Ascending aorta (tissue), 2 donors: ENCODE results near the gene CSRNP2. TPM values are rescaled to one million over a fixed set of nuclear protein-coding genes. Genes with fewer than 3 reads are reported as not detected.

Experiments used
- DNase-seq, 2 donors: peaks; one replicate each; pipeline ENCODE4 v3.0.0-alpha.2; 2019; ENCODE audit warnings: low spot score in 2 of 2
- H3K27ac ChIP-seq, 2 donors: fragments of 200-600 bp; sonication (generic); one replicate each; pipeline ENCODE4 v1.5.1; 2016 to 2017; ENCODE audit warnings: mild to moderate bottlenecking in 1 of 2
- H3K27me3 ChIP-seq: fragments of 200-600 bp; sonication (generic); one replicate; pipeline ENCODE4 v1.5.1; 2017
- H3K36me3 ChIP-seq, 2 donors: fragments of 200-600 bp; sonication (generic); one replicate each; pipeline ENCODE4 v1.5.1; 2016
- H3K4me1 ChIP-seq, 2 donors: fragments of 200-600 bp; sonication (generic); one replicate each; pipeline ENCODE4 v1.5.1; 2016 to 2017; ENCODE audit warnings: mild to moderate bottlenecking in 1 of 2
- H3K4me3 ChIP-seq, 2 donors: fragments of 200-600 bp; sonication (generic); one replicate each; pipeline ENCODE4 v1.5.1; 2016 to 2017; ENCODE audit warnings: mild to moderate bottlenecking in 1 of 2
- H3K9me3 ChIP-seq, 2 donors: fragments of 200-600 bp; sonication (generic); one replicate each; pipeline ENCODE4 v1.5.1; 2016
- intact Hi-C: fragments of 100-400 bp; cut with DNase I; formaldehyde crosslinking; loops from one replicate; pipeline ENCODE4 v1.15.1; 2023
- total RNA-seq: library from RNA; depleted of rRNA; stranded (reverse); fragments of >200 nt; gene quantifications from one replicate; pipeline ENCODE4 v1.1.0, GENCODE V29; 2016
- TF ChIP-seq, protein P1 (sequence below), 3 experiments: fragments of 200-600 bp in 2 of 3; fragments of 450-650 bp in 1 of 3; sonication (generic) in 2 of 3; IDR thresholded peaks; one replicate each; pipeline ENCODE4 v1.5.1; 2016 to 2019; ENCODE audit warnings: antibody characterized with exemption in 3 of 3, mild to moderate bottlenecking in 1 of 3, moderate library complexity in 1 of 3

CSRNP2 gene
- total RNA-seq, 1 donor from 2014 or later, result 13.6 TPM

- intact Hi-C loops, result loop anchor here (2.0 to 10.0 kb wide), 4 partner anchors 145 to 1405 kb away; partner anchors contain the start of genes DAZAP2, DIP2B, PRPF40B and TFCP2
- Histone ChIP-seq H3K4me1 (peaks cover 6 to 14% of the 10 kb centered on the region in 2 donors), H3K27me3 (no peaks in the 10 kb centered on the region), H3K27ac (no peak overlapping the region), H3K4me3 (no peak overlapping the region), H3K9me3 (no peaks in the 10 kb centered on the region), H3K36me3 (no peaks in the 10 kb centered on the region)
- DNase-seq, result peak in 1 of 2 donors; percentile 59
- TF ChIP-seq, protein P1, sequence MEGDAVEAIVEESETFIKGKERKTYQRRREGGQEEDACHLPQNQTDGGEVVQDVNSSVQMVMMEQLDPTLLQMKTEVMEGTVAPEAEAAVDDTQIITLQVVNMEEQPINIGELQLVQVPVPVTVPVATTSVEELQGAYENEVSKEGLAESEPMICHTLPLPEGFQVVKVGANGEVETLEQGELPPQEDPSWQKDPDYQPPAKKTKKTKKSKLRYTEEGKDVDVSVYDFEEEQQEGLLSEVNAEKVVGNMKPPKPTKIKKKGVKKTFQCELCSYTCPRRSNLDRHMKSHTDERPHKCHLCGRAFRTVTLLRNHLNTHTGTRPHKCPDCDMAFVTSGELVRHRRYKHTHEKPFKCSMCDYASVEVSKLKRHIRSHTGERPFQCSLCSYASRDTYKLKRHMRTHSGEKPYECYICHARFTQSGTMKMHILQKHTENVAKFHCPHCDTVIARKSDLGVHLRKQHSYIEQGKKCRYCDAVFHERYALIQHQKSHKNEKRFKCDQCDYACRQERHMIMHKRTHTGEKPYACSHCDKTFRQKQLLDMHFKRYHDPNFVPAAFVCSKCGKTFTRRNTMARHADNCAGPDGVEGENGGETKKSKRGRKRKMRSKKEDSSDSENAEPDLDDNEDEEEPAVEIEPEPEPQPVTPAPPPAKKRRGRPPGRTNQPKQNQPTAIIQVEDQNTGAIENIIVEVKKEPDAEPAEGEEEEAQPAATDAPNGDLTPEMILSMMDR (IDR thresholded peaks at IDR 0.05), result no peak
Measured at GRCh38 chr12:51027342-51027835, 56.0 kb downstream of the CSRNP2 start.

GRCh38 chr12:51025836-51026638 is 57.4 kb downstream of the CSRNP2 start, which contains the start of gene SLC11A2:
Gene SLC11A2 (minus strand): TSS chr12:51026384. CDS start chr12:51010728, 15,656 bp downstream.
- Histone ChIP-seq H3K9me3 (no peaks in the 10 kb centered on the region), H3K27ac (peak within 1 kb of the TSS; percentile 91 to 98), H3K4me1 (peaks cover 6 to 17% of the 10 kb centered on the region in 2 donors), H3K4me3 (peak within 1 kb of the TSS; percentile 68 to 94), H3K36me3 (no peaks in the 10 kb centered on the region), H3K27me3 (no peaks in the 10 kb centered on the region)
- TF ChIP-seq, protein P1 (IDR thresholded peaks at IDR 0.05), result peak in 1 of 3 experiments; percentile 18
- intact Hi-C loops, result loop anchor here (1.0 to 10.0 kb wide), 9 partner anchors 22 to 1404 kb away; partner anchors contain the start of genes ATF1, CSRNP2, DAZAP2 and DIP2B
- peak; percentile 84 to 98 for DNase-seq

DNA sequence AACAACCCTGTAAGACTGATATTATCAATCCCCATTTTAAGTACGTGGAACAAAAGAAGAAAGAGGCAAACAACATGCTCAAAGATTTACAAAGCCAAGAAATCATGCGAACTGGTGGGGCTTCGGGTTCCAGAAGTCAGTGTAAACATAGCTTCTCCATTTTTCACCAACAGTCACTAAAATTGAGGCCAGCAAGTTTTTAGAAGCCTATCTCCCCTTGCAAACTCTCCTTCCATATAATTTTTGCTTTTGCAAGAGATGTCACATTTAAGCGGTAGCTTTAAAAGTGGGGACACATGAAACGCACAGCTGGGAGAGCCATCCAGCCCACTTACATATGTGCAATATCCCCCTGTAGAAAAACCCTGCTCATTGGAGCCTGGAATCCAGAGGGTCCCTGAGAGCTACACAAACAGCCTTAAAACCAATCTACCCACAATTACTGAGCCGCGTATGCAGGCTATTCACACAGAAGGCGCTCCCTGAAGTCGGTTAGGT is 58.0 kb downstream of the CSRNP2 start:
- Histone ChIP-seq H3K27me3 (no peaks in the 10 kb centered on the region), H3K4me3 (peak overlapping the region; percentile 68 to 94), H3K9me3 (no peaks in the 10 kb centered on the region), H3K36me3 (no peaks in the 10 kb centered on the region), H3K4me1 (peaks cover 6 to 17% of the 10 kb centered on the region in 2 donors), H3K27ac (peak overlapping the region; percentile 91 to 98)
- TF ChIP-seq, protein P1 (IDR thresholded peaks at IDR 0.05), result no peak
- intact Hi-C loops, result loop anchor here (2.0 to 10.0 kb wide), 5 partner anchors 101 to 1403 kb away; partner anchors contain the start of genes ATF1, DAZAP2, DIP2B and PRPF40B
- DNase-seq, result no peak

DNA sequence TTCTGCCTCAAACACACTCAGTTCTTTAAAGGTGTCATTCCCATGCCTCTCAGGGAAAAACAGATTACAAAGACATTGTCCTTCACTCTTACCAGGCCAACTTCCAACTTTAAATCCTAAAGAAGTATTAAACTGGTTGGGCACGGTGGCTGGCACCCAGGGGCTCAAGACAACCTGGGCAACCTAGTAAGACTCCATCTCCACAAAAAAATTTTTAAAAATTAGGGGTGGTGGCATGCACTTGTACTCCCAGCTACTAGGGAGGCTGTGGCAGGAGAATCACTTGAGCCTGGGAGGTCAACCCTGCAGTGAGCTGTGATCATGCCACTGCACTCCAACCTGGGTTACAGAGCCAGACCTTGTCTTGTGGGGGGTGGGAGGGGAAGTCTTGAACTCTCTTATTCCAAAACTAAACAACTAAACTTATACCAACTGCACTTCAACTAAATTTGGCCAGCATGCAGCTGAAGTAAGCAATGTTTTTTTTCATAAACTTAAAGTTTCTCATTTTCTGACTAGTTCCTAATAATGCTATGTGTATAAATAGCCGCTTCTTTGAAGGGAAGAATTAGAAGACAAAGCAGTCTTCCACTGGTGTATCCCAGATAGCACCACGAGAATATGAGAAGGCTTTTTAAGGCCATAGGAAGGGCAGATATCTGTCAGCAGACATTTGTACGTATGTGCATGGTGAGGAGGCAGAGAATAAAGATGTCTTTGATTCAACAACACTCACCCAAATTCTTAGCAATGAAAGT is 59.6 kb downstream of the CSRNP2 start:
- H3K4me3 ChIP-seq, result peak overlapping the region; percentile 68 to 94
- intact Hi-C loops, result loop anchor here (1.0 to 10.0 kb wide), 4 partner anchors 39 to 519 kb away; partner anchors contain the start of genes ATF1 and DIP2B
- peaks cover 6 to 17% of the 10 kb centered on the region in 2 donors for H3K4me1 ChIP-seq
- TF ChIP-seq, protein P1 (IDR thresholded peaks at IDR 0.05), result no peak
- peak overlapping the region; percentile 91 to 98 for H3K27ac ChIP-seq
- H3K27me3 ChIP-seq, result no peaks in the 10 kb centered on the region
- no peaks in the 10 kb centered on the region for H3K36me3 ChIP-seq
- DNase-seq, result peak in 1 of 2 donors; percentile 27
- no peaks in the 10 kb centered on the region for H3K9me3 ChIP-seq

DNA sequence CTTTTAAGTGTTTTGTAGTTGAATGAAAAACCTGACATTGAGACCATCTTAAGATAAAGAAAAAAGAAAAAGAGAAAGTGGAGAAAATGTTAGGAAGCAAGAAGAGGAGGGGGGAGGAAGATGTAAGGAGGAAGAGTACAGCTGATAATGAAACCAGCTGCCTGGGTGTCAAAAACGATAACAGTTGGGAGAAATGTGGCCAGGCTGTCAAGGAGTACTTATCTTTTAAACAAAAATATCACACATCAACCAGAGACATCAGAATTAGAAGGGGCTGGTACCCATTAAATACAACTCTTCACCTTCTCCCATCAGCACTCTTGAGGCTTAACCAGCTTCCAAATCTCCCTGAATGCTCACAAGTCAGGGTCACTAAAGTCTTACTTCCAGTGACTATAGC is 61.7 kb downstream of the CSRNP2 start:
- H3K9me3 ChIP-seq, result no peaks in the 10 kb centered on the region
- H3K4me3 ChIP-seq, result no peak overlapping the region
- intact Hi-C loops, result loop anchor here (10.0 kb wide), 1 partner anchor 517 kb away; the partner anchor contains the start of gene DIP2B
- H3K27me3 ChIP-seq, result no peaks in the 10 kb centered on the region
- H3K27ac ChIP-seq, result peak overlapping the region; percentile 31 to 35
- no peak for DNase-seq
- TF ChIP-seq, protein P1 (IDR thresholded peaks at IDR 0.05), result no peak
- H3K36me3 ChIP-seq, result no peaks in the 10 kb centered on the region
- peaks cover 6 to 17% of the 10 kb centered on the region in 2 donors for H3K4me1 ChIP-seq
